ENCODE data around the gene SPATA31D4. TPM values are rescaled to one million over a fixed set of nuclear protein-coding genes. Genes with fewer than 3 reads are reported as not detected.

The SPATA31D4 gene
- total and polyA plus RNA-seq, 10 of the 15 experiments (the other 5 are each of a cell fraction or from before 2014, with no cell fraction given), result not detected

- no peak for TF ChIP-seq CUX1 (IDR thresholded peaks at IDR 0.05; ENCODE audit: insufficient replicate concordance, low read depth, low read length)
- no peak for TF ChIP-seq TBL1XR1 (IDR thresholded peaks at IDR 0.05; ENCODE audit: low read depth, low read length)
- no peak for TF ChIP-seq ZNF24 (IDR thresholded peaks at IDR 0.05)
- no peak for TF ChIP-seq IRF4 (IDR thresholded peaks at IDR 0.05; ENCODE audit: low read depth, low read length)
These were observed 49.7 kb upstream of the SPATA31D4 start (continued) for GRCh38 chr9:81878530-81878929.

GRCh38 chr9:81879501-81879916 lies 48.7 kb upstream of the SPATA31D4 start:
- ChIA-PET SMC1A (ENCODE audit: uncharacterized antibody, unreplicated experiment) (no interaction called here), RAD21 (ENCODE audit: unreplicated experiment) (no interaction called here), CTCF (no interaction called here), POLR2A (no interaction called here)
- no peaks in the 10 kb centered on the region for H3K27me3 ChIP-seq (replicated peaks in 1 of 2; ENCODE audit: control insufficient read depth in 2 of 2, insufficient read depth in 2 of 2, low read length in 1 of 2)
- no peak for TF ChIP-seq PBX3 (IDR thresholded peaks at IDR 0.05; ENCODE audit: insufficient replicate concordance, low read depth, low read length)
- no peak overlapping the region for H2AFZ ChIP-seq (ENCODE audit: control insufficient read depth, low read depth, low read length)
- ATAC-seq (no peak), DNase-seq (ENCODE audit: low read depth, low spot score) (no peak), FAIRE-seq (no peak)
- H3K4me2 ChIP-seq (ENCODE audit: control insufficient read depth, insufficient read depth), result no peak overlapping the region
- in situ Hi-C loops (cut with MboI), result no loop called here
- H3K4me1 ChIP-seq (ENCODE audit: control insufficient read depth, insufficient read depth, low read length), result no peaks in the 10 kb centered on the region
- intact Hi-C loops (cut with micrococcal nuclease; ENCODE audit: unreplicated experiment), result no loop called here
- no TSS peak for BruUV-seq (replicated peaks)
- no peak overlapping the region for H3K4me3 ChIP-seq
- H3K36me3 ChIP-seq (ENCODE audit: control insufficient read depth in 2 of 2, insufficient read depth in 2 of 2, low read length in 1 of 2), result no peaks in the 10 kb centered on the region
- no peaks in the 10 kb centered on the region; the same call in 2 of the 3 replicates for H3K9me3 ChIP-seq (replicated peaks; ENCODE audit: control insufficient read depth, insufficient read depth, low read length)
- no peaks in the 10 kb centered on the region for H3K79me2 ChIP-seq (ENCODE audit: control insufficient read depth, insufficient read depth, low read length)
- H4K20me1 ChIP-seq (ENCODE audit: control insufficient read depth, insufficient read depth), result no peaks in the 10 kb centered on the region
- WGBS (ENCODE audit: insufficient coverage, insufficient replicate concordance, low lambda C conversion rate, missing lambda C conversion rate), result 3% methylated on average over 4 of the region's 4 CpGs
- H3K27ac ChIP-seq (ENCODE audit: control insufficient read depth, insufficient read depth), result no peak overlapping the region
- H3K9ac ChIP-seq (ENCODE audit: control insufficient read depth, insufficient read depth, low read length), result no peak overlapping the region
